HG03280 (cell line): ENCODE measurements around the gene GRAMD4.

Experiments used
- ATAC-seq: cut with Tn5 transposase; IDR thresholded peaks from one replicate; pipeline ENCODE4 v1.9.1; 2021; ENCODE audit warnings: mild to moderate bottlenecking, moderate library complexity; ENCODE audit not compliant: unreplicated experiment

The GRAMD4 gene, protein sequence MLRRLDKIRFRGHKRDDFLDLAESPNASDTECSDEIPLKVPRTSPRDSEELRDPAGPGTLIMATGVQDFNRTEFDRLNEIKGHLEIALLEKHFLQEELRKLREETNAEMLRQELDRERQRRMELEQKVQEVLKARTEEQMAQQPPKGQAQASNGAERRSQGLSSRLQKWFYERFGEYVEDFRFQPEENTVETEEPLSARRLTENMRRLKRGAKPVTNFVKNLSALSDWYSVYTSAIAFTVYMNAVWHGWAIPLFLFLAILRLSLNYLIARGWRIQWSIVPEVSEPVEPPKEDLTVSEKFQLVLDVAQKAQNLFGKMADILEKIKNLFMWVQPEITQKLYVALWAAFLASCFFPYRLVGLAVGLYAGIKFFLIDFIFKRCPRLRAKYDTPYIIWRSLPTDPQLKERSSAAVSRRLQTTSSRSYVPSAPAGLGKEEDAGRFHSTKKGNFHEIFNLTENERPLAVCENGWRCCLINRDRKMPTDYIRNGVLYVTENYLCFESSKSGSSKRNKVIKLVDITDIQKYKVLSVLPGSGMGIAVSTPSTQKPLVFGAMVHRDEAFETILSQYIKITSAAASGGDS

DNA sequence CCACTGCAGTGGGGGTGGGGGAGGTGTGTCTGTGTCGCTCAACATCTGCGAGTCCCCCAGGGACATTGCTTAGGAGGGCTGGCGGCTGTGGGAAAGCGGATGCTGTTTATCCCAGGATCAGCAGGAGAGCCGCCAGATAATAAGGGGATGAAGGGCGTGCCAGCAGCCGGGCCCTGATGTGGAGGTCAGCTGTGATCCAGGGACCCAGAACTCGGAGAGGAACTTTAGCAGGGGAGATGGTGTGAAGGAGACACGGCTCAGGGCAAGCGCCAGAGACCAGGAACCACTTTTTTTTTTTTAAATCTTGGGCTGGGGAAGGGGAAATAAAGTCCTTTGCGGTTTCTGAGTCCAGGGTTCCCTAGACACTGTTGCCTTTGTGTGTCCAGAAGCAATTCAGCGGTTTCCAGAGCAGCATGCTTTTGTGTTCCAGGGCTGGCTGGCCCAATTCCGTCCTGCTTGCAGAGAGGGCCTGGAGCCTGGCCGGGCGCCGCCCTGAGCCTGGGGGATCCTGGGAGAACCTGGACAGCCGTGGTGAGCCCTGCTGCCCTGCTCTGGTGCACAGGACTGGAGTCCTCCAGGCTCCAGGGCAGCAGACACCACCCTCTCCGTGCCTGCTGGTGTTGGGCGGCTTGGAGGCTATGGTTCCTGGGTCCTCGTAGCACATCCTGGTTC, at the start of gene GRAMD4:
TSS of gene GRAMD4 (plus strand) at position 557 of the 672 bp plus-strand sequence. CDS start 6,414 bp downstream, outside the sequence.
- no peak for ATAC-seq

DNA sequence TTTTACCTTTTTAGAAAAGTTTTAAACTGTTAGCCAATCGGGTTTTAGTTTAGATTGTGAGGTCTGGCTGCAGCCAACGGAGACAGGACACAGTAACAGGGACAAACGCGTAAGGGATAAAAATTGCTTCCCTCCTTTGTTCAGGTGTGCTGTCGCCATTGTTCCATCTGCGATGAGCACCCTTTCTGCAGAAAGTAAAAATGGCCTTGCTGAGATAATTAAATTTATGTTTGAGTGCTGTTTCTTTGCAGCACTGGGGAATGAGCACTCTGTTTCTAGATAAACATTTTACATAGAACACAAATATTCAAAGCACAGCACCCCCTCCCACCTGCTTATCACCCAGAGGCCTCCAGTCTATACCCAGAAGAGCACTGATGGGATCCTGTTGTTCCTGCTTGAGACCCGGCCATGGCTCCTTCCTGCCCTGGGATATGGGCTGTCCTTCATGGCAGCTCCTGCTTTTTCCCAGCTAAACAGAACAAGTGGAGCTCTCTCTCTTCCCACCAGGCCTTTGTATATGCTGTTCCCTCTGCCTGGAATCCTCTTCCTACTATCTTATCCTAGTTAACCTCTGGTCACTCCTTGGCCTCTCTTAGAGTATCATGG, 48.4 kb upstream of the GRAMD4 start:
- ATAC-seq, result no peak

DNA sequence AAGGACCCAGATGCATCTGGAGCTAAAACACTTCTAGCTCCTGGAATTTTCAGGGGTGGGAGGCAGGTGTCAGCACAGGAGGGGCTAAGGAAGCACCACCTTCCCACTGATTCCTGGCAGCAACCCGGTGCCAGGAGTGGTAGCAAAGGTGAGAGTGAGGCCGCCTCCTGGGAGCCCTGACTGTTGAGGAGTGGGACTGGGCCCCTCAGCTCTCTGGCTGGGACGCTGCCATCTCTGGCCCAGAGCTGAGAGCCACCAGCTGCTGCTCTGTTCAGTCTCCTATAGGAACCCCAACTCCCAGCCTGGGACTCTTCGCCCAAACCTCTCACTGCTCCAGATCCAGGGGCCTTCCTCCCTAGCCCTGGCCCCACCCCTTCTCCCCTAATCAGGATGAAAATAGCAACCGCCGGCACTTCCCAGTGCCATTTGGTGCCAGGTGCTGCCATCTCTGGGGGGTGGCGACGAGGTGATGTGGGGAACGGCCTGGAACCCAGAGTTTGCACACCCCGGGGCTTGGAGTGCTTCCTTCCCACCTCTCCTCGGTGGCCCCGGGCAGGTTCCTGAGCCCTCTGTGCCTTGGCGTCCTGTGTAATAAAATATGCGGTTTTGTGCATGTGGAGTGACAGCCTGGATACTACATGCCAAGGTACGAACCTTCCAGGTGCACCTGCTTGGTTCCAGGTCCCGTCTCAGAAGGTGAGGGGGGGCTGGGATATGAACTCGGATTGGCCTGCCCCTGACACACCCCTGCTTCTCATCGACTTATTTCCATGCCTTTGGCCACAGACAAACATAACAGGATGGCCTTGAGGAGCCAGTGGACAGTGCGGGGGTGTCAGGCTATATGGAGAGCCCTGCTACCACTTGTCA, 47.0 kb upstream of the GRAMD4 start:
- no peak for ATAC-seq

DNA sequence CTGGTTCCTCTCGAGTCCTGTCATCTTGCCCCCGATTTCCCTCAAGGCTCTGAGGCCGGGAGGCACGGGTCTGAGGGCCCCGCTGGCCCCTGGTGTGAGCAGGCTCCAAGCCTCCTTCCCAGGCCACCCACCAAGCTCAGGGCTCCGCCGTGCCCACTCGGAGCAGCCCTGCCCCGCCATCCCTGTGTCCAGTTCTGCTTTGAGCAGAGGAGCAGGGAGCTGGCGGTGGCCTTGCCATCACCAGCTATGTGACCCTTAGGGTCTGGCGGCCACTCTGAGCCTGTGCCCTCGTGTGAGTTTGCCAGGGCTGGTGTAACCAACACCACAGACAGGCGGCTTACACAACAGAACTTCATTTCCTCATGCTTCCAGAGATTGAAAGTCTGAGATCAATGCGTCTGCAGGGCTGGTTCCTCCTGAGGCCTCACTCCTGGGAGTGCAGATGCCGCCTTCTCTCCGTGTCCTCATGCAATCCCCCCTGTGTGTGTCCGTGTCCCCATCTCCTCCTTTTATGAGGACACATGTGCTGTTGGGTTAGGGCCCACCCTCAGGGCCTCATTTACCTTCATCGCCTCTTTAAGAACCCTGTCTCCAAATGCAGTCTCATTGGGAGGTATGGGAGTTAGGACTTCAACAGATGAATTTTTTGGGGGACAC, 46.3 kb upstream of the GRAMD4 start:
- ATAC-seq, result no peak

DNA sequence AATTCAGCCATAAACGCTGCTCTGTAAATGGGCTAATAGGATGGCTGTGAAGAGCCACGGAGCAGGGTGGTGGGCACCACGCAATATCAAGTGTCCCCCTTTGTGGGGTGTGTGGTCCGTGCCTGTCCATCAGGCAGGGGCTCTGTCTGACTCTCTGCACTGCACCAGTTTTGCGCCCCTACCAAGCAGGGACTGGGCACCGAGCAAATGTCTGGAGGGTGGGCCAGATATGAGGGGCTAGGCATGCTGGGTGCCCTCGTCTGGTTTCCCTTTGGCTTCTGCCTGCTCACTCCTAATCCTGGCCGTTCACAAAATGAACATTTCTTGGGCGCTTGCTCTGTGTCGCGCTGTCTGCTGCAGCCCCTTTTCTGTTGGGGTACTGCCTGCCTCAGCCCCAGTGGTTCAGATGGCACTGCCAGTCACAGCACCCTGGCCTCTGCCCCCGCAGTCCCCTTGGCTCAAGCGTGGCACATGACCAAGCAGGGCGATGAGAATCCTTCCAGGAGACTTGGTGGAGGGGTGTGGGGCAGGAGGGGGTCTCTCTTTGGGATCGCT, 45.7 kb upstream of the GRAMD4 start:
- ATAC-seq, result no peak

DNA sequence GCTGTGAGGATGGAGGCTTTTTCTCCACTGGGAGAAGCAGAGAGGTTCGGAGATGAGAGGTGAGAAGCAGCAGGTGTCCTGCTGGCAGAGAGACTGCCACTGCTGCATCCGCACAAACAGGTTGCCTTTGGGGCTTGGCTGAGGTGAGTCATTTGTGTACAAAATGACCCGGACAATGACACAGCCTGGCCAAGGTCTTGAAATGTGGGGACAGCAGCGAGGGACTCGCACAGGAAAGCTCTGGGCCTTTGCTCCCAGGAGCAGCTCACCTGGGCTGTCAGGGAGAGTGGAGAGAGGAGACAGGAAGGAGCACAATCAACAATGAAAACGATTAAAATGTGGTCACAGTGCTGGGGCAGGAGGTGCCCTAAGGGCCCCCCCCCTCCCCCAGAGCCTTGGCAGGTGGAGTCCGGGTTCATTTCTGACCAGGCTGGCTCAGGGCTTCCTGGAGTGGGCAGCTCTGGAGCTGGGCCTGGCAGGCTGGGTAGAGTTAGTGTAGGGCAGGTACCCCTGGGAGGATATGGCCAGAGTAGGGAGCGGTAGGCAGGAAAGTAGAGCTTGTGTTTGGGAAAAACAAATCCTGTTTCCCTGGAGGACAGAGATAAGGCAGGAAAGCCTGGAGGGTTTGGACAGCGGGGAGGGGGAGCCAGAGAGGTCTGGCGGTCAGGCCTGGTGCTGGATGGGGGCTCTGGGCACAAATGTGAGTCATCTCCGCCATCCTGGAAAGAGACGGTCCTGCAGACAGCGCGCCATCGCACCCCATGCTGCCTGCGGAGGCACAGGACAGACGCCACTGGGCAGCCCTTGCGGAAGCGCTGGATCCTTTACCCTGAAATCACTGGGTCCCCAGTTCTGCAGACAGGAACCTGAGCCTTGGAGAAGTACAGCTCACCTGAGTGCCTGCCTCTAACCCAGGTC, 44.9 kb upstream of the GRAMD4 start:
- no peak for ATAC-seq

DNA sequence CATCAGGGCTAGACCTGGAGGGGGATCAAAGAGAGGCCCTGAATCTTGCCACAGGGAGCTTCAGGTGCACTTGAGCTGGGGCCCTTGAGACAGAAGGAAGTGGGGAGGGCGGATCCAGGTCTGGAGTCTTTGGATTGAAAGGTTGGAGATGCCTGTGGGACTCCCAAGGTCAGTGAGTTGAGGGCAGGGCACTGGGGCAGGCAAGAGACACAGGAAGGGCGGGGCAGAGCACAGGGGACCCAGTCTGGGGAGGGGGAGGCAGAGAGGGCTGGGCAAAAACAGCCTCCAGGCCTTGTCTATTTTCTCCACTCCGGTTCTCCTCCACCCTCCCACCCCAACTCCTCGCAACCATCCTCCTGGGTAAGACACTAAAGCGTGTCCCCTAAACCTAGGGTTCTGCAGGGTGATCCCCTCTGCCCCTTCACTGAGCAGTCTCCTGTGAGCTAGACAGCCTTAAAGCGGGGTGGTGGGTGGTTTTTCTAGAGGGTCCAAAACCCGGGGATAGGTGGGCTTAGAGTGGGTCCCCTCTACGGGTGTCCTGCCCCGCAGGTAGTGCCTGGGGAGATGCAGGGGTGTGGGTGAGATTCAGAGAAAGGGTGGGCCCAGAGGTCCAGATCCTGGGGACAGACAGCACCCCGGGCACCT, 44.2 kb upstream of the GRAMD4 start:
- ATAC-seq, result no peak

DNA sequence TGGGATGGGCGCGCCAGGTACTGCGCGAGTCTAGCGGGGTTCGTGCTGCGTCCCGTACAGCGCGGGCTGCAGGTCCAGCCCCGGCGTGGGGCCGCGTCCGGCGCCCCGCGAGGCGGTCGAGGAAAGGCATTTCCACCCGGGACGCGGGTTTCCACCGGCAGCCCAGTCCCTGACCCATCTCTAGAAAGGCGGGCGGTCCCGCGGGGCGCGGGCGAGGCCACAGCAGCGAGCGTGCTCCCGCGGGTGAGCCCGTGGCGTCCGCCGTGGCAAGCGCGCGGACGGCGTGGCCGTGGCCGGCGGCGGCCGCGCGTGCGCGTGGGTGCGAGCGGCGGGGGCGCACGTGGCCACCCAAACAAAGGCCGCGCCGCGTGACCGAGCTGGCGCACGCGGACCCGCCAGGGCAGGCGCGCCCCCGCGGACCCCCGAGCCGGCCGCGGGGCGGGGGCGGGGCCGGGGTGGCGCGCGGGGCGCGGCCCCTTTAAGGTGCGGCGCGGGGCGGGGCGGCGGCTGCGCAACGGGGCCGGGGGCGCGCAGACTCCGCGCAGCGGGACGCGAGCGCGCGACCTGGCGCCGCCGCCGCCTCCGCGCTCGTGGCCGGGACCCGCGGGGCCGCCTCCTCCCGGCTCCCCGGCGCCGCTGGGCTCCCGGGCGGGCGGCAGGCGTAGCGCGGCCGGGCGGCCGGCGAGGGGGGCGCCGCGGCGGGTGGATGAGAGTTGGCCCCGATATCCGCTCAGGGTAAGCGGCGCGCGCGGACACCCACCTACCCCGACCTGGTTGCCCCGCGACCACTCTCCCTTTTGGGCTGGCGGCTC, 43.4 kb upstream of the GRAMD4 start:
- ATAC-seq, result peak; percentile 60

DNA sequence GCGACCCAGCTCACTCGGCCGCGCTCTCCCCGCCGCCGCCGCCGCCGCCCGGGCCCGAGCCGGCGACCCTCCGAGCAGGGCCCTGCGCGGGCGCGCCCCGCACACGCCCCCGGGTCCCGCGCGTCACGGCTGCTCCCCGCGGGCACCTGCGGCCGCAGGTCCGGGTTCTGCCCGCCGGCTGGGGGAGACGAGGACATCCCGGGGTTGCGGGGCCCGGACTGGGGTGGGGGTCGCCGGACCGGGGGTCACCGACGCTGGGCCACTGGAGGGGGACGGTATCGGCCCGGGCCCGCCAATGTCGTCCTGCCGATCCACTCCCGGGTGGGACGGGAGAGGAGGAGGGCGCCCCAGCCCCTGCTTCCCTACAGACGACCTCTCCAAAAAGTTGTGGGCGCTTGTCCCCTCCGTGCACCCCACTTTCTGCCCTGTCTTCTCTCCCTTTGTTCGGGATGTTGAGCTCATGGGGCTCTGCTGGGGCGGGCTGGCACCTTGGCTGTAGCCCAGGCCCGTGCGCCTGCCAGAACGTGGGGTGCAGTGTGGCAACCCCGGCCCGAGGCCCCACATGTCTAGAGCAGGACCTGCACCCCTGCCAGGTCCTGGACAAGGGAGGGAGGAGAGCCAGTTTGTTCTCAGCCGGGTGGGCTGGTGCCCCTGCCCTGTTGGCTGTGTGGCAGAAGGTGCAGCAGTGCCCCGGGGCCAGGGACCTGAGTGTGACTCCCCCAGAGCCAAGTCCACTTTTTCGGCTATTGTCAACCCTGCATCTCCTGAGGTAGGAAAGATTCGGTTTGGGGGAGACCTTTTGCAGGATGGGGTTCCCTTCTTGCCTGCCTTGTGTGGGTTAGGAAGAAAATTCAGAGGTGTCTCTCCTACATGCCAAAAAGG, 42.6 kb upstream of the GRAMD4 start:
- peak; percentile 12 for ATAC-seq

DNA sequence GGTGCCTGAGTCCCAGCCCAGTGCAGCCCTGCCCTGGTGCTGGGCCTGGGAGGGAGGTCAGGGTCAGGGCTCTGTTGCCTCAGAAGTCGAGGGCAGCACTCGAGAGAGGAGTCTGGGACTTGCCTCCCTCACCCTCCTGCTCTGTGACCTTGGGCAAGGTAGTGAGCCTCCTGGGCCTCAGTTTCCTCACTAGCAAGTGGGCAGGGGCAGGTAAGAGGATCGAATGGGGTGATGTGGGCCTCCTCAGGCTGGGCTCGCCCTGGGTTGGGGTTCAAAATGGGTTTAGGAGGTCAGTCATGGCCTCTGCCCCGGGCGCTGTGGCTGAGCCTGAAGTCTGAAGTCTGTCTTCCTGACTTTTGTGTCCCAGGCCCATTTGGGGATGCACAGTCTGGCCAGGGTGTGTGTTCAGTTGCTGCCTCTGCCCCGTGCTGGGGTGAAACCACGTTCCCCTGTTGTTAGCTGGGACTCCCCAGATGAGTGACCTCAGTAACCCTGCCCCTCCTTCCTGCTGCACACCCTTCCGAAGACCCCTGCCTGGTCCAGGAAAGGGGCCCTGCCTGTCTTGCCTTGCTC, 41.8 kb upstream of the GRAMD4 start:
- ATAC-seq, result no peak

DNA sequence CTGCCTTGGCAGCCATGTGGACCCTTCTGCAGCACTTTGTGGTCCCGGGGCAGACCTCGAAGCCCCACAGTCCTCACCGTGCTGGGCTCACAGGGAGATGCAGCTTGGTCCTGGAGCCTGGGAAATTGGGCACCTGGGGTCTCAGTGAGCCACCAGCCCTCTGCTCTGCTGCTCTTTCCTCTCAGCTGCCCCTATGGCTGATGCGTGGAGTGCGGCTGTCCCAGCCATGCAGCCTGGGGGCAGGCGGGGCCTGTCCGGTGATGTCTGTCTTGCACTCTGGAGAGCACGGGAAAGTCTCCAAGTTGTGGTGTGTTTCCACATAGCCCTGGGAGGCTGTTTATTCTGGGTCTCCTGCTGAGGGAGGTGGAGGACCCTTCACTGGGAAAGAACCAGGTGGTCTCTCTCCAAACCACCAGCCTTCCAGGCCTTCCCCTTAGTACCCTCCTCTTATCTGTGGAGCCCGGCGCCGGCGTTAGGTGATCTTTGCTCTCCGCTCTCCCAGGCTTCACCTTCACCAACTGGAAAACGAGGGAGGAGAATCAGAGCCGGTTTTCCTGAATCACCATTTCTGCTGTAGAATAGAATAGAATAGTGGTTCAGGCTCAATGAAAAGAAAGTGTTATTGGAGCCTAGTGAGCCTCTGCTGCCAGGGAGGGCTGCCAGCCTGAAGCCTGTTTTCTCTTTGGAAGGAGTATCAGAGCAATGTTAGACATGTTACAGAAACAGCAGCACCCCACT, 41.2 kb upstream of the GRAMD4 start:
- no peak for ATAC-seq

DNA sequence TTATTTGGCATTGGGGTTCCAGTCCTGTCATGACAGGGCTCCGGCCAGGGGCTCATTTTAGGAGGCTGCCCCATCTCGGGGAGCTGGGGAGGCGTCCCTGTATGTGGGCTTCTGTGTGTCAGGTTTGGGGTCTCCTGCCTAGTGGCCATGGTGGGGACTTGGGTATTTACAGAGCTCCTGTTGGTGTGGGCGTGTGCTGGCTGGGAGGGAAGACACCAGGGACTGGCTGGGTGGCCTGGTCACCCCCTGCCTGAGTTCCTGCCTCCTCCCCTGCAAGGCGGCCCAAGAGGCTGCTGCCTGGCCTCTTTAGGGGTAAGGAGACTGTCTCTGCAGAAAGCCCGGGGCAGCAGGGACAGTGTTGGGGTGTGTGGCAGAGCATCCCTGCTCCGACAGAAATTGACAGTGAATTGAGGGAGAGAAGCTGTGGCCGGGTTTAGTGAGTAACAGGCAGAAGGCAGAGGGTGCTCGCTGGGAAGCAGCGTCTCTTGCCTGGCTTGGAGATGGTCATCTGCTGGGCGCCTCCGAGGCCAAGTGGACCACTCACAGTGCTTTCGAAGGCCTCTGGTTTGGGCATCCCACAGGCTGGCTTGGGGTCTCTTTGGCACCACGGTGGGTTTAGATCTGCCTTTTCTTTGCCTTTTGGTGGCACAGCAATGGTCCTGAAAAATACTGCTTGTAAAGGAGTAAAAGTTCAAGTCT, 40.3 kb upstream of the GRAMD4 start:
- no peak for ATAC-seq

DNA sequence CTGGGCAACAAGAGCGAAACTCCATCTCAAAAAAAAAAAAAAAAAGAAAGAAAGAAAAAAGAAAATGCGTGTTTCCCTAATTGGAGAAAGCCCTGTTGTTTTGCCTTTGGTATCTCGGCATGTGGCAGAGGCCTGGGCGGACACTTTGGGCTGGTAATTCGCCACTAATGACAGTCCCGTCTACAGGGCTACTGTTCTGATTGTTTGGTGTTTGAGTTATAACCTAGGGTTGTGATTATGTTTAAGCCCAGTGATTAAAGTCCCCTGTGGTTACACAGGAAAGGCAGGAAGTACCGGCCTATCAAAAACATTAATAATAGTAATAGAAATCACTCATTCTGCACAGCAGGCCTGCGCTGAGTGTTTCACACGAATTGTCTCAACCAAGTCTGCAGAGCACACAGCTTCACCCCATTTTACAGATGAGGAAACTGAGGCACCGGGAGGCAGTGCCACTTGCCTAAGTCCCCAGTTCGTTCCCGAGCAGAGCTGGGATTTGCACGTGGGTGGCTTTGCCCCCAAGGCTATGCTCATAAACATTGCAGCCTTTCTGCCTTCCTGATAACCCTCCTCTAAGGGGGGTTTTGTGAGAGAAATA, 39.1 kb upstream of the GRAMD4 start:
- ATAC-seq, result no peak

DNA sequence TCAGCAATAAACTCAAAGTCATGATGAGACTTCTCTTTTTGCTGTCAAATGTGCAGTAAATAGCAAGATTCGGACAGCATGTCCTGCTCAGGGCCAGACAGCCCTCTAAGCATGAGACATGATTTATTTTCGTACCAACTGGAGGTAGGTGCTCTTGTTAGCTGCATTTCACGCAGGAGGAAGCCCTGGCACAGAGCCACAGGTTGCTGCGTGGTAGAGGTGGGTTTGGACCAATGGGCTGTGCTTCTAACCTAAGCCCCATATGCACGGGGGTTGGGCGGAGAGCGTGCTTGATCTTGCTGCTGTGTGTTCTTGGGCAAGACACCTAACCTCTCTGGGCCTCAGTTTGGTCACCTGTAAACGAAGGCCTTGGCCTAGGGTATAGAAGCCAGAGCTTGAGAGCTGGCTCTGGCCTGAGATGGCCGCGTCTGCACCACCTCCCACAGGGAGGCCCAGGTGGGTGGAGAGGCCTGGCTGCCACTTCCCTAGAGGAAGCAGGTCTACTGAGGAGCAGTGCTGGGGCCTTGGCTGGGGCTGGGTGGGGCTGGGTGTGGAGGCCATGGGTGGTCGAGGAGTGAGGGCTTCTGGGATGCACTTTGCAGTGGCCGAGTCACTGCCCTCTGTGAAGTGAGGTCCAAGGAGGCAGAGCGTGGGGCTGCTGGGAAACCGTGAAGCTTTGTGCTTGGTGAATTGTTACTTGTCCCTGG, 38.5 kb upstream of the GRAMD4 start:
- no peak for ATAC-seq
